Keratinocyte (primary cell): Measurements from ENCODE around the gene ZSWIM7. TPM values are rescaled to one million over a fixed set of nuclear protein-coding genes. Genes with fewer than 3 reads are reported as not detected.

Source experiments
- DNase-seq: peaks from one replicate; pipeline ENCODE4 v3.0.0-alpha.2; 2011; ENCODE audit warnings: low read depth, missing footprints, low spot score
- FAIRE-seq: peaks from 2 replicates; lab custom pipeline; 2011; peaks lifted over from hg19 to GRCh38; lab: Jason Lieb, UNC
- H2AFZ ChIP-seq: 2 replicates; pipeline ENCODE4 v1.6.0; 2012; ENCODE audit warnings: low read length, control low read depth, inconsistent platforms; ENCODE audit not compliant: control insufficient read depth
- H3K27ac ChIP-seq: 2 replicates; pipeline ENCODE4 v1.5.1; 2011; ENCODE audit warnings: low read length; ENCODE audit not compliant: control insufficient read depth, insufficient read depth
- H3K27me3 ChIP-seq: 3 replicates; pipeline ENCODE4 v1.6.0; 2011; ENCODE audit warnings: low read length; ENCODE audit not compliant: control insufficient read depth, insufficient read depth; ENCODE audit errors: extremely low read depth
- H3K36me3 ChIP-seq, 2 experiments: 2 replicates in 1 of 2; 3 replicates in 1 of 2; pipeline ENCODE4 v1.5.1; 2011; ENCODE audit warnings: low read length in 2 of 2, mild to moderate bottlenecking in 1 of 2; ENCODE audit not compliant: control insufficient read depth in 2 of 2, insufficient read depth in 2 of 2; ENCODE audit errors: extremely low read depth in 1 of 2
- H3K4me1 ChIP-seq: 3 replicates; pipeline ENCODE4 v1.5.1; 2011; ENCODE audit warnings: low read length; ENCODE audit not compliant: control insufficient read depth, insufficient read depth; ENCODE audit errors: extremely low read depth
- H3K4me2 ChIP-seq: 3 replicates; pipeline ENCODE4 v1.6.0; 2011; ENCODE audit warnings: low read depth, low read length; ENCODE audit not compliant: control insufficient read depth, insufficient read depth; ENCODE audit errors: extremely low read depth
- H3K4me3 ChIP-seq, 3 experiments: fragments of 200-600 bp in 1 of 3; sonication (generic) in 1 of 3; 2 replicates in 2 of 3; 3 replicates in 1 of 3; pipeline ENCODE4 v1.5.1; 2011 to 2016; ENCODE audit warnings: low read length in 3 of 3, mild to moderate bottlenecking in 3 of 3, control low read depth in 2 of 3, inconsistent platforms in 1 of 3, low read depth in 1 of 3, mixed read lengths in 1 of 3, mixed run types in 1 of 3, moderate library complexity in 1 of 3; ENCODE audit not compliant: control insufficient read depth in 2 of 3, insufficient read depth in 2 of 3; ENCODE audit errors: extremely low read depth in 1 of 3
- H3K79me2 ChIP-seq: 2 replicates; pipeline ENCODE4 v1.6.0; 2012; ENCODE audit warnings: low read length; ENCODE audit not compliant: control insufficient read depth, insufficient read depth
- H3K9ac ChIP-seq: 3 replicates; pipeline ENCODE4 v1.6.0; 2011; ENCODE audit warnings: low read length; ENCODE audit not compliant: control insufficient read depth, insufficient read depth; ENCODE audit errors: extremely low read depth
- H3K9me1 ChIP-seq: 3 replicates; pipeline ENCODE4 v1.6.0; 2011; ENCODE audit warnings: low read length; ENCODE audit not compliant: control insufficient read depth, insufficient read depth; ENCODE audit errors: extremely low read depth
- H3K9me3 ChIP-seq: 2 replicates; pipeline ENCODE4 v1.5.1; 2012; ENCODE audit warnings: low read depth, low read length; ENCODE audit not compliant: control insufficient read depth
- H4K20me1 ChIP-seq: 3 replicates; pipeline ENCODE4 v1.6.0; 2011; ENCODE audit warnings: low read length; ENCODE audit not compliant: control insufficient read depth, insufficient read depth; ENCODE audit errors: extremely low read depth
- EZH2 ChIP-seq: IDR thresholded peaks from one replicate; pipeline ENCODE4 v1.6.1; 2012; ENCODE audit warnings: inconsistent platforms, mild to moderate bottlenecking, low read length, moderate library complexity
- dilution Hi-C: fragments of 300-500 bp; cut with MboI; formaldehyde crosslinking; loops from one replicate; pipeline ENCODE4 v1.7.0; 2020; ENCODE audit warnings: low sequenced_read_pairs; ENCODE audit not compliant: extremely low pct_ligation_motif_present
- polyA plus RNA-seq, 5 experiments: library from polyadenylated mRNA; depleted of rRNA in 3 of 5; stranded (reverse) in 3 of 5; stranded (forward) in 1 of 5; unstranded in 1 of 5; fragments of >200 nt; gene quantifications; 1 replicate in 1 of 5; 2 replicates in 3 of 5; 3 replicates in 1 of 5; pipeline versions ENCODE4 v1.2.1 to v1.2.3, GENCODE V29; 2011 to 2012; ENCODE audit warnings: missing spikeins in 2 of 5, low read depth in 1 of 5, low replicate concordance in 1 of 5
- TF ChIP-seq, protein P1 (sequence below), 3 experiments: IDR thresholded peaks in 1 of 3; conservative IDR thresholded peaks in 1 of 3; optimal IDR thresholded peaks in 1 of 3; 2 replicates in 2 of 3; 3 replicates in 1 of 3; pipeline versions ENCODE3 to v1.5.1; 2011; ENCODE audit warnings: low read length in 3 of 3, mild to moderate bottlenecking in 3 of 3, moderate library complexity in 2 of 3, control low read depth in 1 of 3, inconsistent platforms in 1 of 3; ENCODE audit not compliant: insufficient read depth in 2 of 3; ENCODE audit errors: extremely low read depth in 1 of 3

Gene ZSWIM7
- polyA plus RNA-seq, 1 donor (not counting 4 experiments of a cell fraction or from before 2014, with no cell fraction given): 47.1 TPM

- FAIRE-seq: no peak
- dilution Hi-C loops: no loop called here
- Histone ChIP-seq H3K9ac (no peak overlapping the region), H4K20me1 (no peaks in the 10 kb centered on the region), H3K36me3 (no peaks in the 10 kb centered on the region), H3K4me1 (no peaks in the 10 kb centered on the region), H3K27ac (no peak overlapping the region), H3K27me3 (no peaks in the 10 kb centered on the region), H3K9me3 (no peaks in the 10 kb centered on the region), H3K4me3 (no peak overlapping the region), H3K79me2 (no peaks in the 10 kb centered on the region), H3K4me2 (no peak overlapping the region), H2AFZ (no peak overlapping the region), H3K9me1 (no peaks in the 10 kb centered on the region)
- TF ChIP-seq, protein P1, sequence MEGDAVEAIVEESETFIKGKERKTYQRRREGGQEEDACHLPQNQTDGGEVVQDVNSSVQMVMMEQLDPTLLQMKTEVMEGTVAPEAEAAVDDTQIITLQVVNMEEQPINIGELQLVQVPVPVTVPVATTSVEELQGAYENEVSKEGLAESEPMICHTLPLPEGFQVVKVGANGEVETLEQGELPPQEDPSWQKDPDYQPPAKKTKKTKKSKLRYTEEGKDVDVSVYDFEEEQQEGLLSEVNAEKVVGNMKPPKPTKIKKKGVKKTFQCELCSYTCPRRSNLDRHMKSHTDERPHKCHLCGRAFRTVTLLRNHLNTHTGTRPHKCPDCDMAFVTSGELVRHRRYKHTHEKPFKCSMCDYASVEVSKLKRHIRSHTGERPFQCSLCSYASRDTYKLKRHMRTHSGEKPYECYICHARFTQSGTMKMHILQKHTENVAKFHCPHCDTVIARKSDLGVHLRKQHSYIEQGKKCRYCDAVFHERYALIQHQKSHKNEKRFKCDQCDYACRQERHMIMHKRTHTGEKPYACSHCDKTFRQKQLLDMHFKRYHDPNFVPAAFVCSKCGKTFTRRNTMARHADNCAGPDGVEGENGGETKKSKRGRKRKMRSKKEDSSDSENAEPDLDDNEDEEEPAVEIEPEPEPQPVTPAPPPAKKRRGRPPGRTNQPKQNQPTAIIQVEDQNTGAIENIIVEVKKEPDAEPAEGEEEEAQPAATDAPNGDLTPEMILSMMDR (optimal IDR thresholded peaks at IDR 0.05 in 1 of 3, IDR thresholded peaks at IDR 0.05 in 1 of 3, conservative IDR thresholded peaks at IDR 0.05 in 1 of 3; ENCODE audit: extremely low read depth in 1 of 3, insufficient read depth in 2 of 3, low read length in 3 of 3): no peak
- TF ChIP-seq EZH2: no peak
- DNase-seq: no peak
Measured at GRCh38 chr17:15934866-15935265, 64.6 kb downstream of the ZSWIM7 start.

- no peak overlapping the region for H3K4me2 ChIP-seq
- dilution Hi-C loops: no loop called here
Measured at GRCh38 chr17:15931394-15931793, 68.1 kb downstream of the ZSWIM7 start.

More at GRCh38 chr17:15931394-15931793, 68.1 kb downstream of the ZSWIM7 start:
- Histone ChIP-seq H3K79me2 (no peaks in the 10 kb centered on the region), H3K9me3 (no peaks in the 10 kb centered on the region), H3K36me3 (no peaks in the 10 kb centered on the region), H3K9me1 (no peaks in the 10 kb centered on the region), H2AFZ (no peak overlapping the region), H3K9ac (no peak overlapping the region), H3K27me3 (peaks cover 3% of the 10 kb centered on the region), H3K4me3 (no peak overlapping the region), H4K20me1 (no peaks in the 10 kb centered on the region), H3K27ac (no peak overlapping the region), H3K4me1 (no peaks in the 10 kb centered on the region)
- no peak for FAIRE-seq
- TF ChIP-seq, protein P1 (optimal IDR thresholded peaks at IDR 0.05 in 1 of 3, IDR thresholded peaks at IDR 0.05 in 1 of 3, conservative IDR thresholded peaks at IDR 0.05 in 1 of 3; ENCODE audit: extremely low read depth in 1 of 3, insufficient read depth in 2 of 3, low read length in 3 of 3): no peak
- TF ChIP-seq EZH2: no peak
- DNase-seq: no peak
